NCI-H2107 treated with DMSO at 0.1 percent for 48 hours (cell line): Measurements from ENCODE around the gene PSAP.
A peak's percentile ranks its signal among the peaks of the same experiment; 100 is the strongest.

Experiments
- DNase-seq: peaks from one replicate; lab custom pipeline; 2025; ENCODE audit not compliant: unreplicated experiment; lab: John Stamatoyannopoulos, UW

The PSAP gene

DNA sequence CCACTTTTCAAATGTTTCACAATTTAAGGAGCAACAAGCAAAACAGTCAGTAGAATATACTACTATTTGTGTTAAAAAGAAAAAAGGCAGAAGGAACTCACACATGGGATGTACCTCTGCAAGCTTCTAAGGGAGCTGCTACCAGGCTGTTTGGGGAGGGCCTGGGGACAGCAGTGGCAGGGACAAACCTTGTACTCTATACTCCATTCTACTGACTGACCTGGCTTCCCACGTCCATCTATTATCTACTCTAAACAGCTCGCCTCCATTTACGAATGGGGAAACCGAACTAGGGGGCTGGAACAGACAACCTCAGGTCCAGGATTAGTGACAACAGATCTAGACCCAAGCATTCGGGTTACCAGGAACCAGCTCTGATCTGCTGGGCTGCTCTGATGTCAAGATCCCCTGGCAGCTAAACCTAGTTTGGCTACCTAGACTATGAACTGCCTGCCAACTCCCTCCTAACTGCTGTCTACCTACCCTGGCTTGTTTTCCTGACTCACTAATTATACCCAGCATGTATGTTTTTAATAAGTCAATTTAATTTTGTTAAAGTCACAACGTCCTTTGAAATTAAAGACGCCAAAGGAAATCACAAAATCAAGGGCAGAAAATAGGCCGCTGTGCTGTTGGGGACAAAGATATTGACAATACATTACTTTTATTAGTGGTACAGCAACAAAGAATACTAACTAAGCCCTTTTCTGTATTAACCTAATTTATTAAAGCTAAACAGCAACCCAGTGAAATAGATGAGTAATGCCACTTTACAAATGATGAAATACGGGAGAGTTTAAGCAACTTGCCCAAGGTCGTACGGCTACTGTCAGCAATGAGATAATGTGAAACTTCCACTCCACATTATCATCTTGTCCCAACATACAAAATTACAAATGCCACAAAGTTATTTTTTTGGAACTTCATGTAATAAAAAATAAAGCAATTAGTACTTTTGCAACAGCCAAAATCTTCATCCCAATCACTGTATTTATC lies 5.3 kb downstream of the PSAP start:
- DNase-seq = no peak

DNA sequence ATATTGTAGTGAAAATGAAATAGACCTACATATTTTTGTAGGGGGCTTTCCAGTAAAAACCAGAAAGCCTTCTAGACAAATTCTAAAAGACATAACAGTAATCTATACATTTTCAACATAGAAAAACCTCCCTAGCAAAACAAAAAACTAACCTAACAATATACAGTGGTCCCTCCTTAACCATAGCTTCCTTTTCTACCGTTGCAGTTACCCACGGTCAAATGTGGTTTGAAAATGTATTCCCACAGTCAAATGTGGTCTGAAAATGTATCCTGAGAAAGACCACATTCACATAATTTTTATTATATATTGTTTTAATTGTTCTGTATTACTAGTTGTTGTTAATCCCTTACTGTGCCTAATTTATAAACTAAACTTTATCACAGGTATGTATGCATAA lies 6.4 kb downstream of the PSAP start:
- DNase-seq = no peak

DNA sequence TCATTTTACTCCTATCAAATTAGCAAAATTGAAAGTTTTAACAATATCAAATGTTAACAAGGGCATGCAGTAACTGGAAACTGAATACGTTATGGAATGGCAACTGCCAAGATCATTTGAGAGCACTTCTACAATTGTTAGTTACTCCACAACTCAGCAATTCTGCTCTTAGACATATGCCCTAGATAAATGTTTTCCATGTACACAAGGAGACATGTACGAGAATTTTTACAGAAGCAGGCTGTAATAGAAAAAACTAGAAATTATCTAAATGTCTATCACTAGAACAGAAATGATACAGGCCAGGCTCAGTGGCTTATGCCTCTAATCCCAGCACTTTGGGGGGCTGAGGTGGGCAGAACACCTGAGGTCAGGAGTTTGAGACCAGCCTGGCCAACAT lies 7.0 kb downstream of the PSAP start:
- no peak for DNase-seq

DNA sequence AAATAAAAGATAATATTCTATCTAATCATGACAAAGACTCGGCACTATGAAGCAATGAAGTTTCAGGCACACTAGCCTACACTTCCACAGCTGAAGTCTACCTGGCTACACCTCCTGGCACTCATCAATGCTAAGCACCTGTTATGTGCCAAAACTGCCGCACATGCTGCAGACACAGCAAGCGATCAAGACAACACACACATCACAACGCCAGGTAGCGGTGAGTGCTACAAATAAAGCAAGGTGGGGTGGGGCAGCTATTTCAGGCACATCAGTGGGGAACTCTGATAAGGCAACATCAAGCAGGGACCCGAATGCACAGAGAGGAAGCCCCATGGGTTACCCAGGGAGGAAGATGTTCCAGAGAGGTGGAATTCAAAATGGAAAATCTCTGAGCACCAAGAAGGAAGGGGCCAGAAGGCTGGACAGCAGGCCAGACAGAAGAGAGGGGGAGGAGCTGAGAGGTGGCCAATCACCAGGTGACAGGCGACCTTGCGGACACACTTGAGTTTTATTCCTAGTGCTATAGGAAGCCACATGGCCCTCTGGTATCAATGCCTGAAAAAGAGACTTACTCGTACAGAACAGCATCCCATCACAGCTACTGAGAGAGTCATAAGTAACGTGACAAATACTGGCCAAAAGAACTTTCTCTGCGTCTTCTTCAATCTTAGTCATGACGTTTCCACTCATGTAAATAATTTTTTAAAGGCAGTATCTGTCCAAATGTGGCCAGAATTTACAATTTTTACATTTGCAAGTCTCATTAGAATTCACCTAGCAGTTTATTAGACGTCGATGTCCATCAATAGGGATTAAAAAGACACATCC lies 8.0 kb downstream of the PSAP start:
- DNase-seq = no peak

DNA sequence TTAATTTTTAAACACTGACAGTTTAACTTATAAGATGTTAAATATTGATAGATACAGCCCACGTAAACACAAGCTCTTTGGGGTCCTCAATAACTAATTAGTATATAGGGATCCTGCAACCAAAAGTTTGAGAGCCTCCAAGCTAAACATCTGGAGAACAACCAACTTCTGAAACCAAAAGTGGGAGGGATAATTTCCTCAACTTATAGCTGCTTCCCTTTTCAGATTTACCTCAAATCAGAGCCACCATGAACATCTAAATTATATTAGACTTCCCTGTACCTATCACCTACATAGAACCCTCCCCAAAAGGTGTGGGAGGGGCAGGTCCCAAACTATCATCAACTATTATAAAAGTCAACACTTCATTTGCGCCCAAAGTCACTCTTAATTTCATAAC lies 8.6 kb downstream of the PSAP start:
- no peak for DNase-seq

DNA sequence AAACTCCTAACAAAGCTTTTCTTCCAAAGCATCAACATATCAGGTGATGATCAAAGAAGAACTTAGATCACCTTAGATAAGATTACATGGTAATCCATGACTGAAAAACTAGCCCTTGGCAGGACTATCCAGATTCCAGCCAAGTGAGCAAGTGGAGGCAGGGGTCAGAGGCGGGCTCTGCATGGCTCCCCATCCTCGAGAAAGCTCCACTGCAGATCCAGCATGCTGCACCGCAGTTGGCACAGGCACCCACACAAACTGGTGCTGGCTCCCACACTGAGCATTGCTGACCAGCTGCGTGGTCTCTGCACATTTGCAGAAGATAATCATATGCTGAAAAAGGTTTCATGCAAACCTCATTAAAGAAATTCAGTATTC lies 10.1 kb downstream of the PSAP start:
- DNase-seq = no peak

DNA sequence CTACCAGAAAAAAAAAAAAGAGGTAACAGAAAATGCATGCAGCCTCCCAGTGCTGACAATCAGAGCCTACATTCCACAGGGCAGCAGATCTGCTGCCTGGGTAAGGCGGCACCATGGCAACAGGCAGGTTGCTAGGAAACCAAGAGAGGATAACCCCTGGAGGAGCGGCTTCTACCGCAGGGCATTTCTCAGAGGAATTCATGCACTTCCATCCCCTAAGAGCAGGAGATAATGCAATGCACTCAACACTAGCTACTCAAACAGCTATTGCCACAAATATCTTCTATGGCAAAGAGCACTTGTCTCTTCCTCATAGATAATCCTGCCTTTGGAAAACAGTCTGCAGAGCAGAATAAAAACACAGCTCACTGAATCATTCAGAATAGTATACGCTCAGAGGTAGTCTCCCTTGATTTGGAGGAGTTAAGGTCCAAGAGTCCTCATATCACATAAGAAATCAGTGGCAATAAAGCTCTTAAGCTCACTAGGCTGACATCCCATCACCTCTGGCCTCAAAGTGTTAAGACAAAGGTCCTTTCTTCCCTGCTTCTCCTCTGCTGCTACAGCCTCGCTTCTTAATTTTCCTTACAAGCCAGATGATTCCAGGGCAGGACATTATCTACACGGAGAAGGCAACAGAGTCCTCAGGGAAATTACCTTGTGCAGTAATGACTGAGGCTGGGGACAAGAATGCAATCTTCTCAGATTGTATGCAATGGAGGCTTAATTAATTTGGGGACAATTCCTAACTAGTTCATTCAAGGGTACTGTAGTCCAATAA lies 10.7 kb downstream of the PSAP start:
- DNase-seq = peak; percentile 62

DNA sequence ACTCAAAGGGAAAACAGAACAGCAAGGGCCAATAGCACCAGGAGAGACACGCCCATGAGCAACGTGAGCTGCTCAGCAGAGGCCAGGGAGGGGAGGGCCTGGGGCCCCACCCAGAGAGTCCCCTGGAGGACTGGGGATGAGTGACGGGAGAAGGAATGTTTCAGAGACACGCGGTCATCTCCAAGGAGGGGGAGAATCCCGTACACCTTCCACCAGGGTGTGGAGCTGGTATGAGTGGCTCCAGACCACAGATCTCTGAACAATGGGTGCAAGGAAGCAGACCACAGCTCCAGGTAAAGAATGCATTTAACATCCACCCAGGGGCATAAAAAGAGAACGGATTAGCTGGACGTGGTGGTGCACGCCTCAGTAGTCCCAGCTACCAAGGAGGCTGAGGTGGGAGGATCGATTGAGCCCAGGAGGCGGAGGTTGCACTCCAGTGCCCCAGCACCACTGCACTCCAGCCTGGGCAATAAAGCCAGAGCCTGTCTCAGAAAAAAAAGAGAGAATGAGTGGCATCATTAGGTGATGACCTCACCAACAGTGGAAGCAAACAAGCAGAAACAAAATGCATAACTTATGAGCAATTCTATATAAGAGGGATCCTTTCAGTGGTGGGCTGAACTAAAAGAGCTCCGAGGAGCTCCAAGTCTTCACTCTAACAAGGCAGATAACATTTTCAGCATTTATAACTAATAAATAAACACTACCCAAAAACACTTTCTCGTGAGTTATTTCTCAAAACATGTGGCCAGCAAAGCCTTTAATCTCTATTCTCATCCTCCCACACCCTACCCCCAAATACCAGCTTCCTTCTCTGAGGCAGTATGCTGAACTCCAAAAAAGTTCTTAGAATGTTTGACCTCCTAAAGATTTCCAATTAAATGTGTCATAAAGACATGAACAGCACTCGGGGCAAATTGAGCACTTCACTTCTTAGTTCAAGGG lies 12.5 kb downstream of the PSAP start:
- DNase-seq = no peak

DNA sequence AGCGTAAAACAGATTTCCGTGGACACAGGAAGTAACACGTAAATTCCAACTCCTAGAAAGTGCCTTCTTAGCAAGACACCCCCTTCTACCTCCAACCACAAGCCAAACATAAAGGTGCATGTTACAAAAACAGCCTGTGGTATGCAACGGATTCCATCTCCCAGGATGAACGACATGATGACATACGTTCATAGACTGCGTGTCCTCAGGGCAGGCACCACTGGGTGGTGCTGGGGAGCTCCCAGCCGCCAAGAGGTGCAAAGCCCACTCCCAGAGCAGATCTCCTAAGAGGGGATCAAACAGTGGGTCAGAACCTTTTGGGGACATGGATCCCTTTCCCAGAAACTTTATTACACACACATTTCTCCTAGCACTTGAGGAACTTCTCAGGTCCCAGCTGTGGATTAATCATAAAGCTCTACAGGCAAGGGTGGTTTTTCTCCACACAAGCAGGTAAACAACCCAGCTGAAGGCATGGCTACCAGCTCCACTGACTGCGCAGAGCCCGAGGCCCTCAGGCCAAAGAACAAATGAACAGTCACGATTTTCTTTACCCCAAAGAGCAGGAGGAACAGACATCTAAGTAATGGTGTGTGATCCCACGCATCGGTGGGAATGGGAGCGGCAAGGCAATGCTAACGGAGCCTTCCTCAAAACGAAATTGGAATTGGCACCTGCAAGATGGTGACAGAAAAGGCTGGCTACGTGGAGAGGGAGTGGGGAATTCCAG lies 13.8 kb downstream of the PSAP start:
- DNase-seq = no peak

DNA sequence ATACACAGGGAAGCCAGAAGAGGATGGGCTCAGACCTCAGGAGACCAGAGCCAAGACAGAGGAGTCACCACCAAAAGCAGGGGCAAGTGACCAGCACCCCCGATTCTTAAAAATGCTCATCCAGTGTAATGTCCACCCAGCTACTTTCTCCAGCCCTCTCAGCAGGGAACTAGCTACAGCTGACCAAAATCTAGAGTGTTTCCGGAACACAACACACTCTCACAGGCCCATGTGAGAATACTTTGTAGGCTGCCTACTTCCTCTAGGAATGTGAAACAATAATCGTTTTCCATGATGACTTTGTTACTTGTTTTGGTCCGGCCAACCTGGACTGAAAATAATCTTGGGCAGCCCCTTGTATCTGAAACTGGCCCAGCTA lies 14.5 kb downstream of the PSAP start:
- no peak for DNase-seq

DNA sequence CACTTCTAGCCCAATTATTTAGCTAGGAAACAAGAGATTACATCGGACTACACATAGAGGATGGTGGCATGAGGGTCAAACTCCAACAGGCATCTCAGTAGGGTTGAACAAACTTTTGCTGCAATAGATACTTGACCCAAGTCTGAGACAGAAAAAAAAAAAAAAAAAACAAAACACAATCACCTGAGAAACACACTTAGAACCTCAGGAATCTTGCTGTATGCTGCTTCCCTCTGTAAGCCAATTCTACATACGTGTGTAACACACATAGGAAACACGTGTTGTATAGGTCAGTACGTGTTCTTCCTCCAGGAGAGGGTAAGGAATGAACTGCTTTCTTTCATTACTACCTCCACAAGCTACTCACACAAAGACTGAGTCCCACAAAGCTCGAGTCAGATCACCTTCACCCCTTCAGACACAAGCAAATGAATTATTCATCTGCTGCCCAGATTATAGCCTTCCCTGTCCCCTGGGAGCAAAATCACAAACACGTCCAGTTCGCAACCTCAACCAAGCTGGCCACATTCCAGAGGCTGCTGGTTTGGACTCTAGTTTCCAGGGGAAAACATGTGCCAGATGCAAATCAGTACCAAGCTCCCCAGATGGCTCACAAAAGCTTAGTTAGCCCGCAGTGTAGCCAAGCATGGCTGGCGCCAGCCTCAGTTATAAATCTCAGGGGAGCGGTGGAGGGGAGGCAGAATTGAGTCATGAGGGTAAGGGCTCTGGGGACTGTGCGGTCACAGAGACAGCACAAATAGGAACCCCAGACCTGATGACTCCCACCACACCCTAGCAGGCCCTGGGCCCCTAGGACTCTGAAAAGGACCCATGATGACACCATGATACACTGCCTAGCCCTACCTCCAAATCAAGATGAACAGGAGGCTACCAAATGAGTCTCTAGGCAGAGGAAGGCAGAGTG lies 15.1 kb downstream of the PSAP start:
- DNase-seq = peak; percentile 67

DNA sequence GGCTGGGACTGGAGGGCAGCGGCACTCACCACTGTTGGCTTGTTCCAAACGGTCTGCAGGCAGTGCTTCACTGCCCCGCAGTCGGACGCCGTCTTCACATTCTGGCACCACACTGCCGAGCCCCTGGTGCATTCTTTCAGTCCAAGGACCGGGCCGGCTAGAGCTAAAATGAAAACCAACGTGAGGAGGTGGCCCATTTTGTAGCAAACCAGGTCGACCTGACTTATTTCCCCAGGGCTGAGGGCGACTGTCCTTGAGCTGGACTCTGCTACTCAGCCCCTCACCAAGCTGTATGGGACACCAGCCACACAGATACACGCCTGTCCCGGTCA lies 16.7 kb downstream of the PSAP start:
- no peak for DNase-seq

DNA sequence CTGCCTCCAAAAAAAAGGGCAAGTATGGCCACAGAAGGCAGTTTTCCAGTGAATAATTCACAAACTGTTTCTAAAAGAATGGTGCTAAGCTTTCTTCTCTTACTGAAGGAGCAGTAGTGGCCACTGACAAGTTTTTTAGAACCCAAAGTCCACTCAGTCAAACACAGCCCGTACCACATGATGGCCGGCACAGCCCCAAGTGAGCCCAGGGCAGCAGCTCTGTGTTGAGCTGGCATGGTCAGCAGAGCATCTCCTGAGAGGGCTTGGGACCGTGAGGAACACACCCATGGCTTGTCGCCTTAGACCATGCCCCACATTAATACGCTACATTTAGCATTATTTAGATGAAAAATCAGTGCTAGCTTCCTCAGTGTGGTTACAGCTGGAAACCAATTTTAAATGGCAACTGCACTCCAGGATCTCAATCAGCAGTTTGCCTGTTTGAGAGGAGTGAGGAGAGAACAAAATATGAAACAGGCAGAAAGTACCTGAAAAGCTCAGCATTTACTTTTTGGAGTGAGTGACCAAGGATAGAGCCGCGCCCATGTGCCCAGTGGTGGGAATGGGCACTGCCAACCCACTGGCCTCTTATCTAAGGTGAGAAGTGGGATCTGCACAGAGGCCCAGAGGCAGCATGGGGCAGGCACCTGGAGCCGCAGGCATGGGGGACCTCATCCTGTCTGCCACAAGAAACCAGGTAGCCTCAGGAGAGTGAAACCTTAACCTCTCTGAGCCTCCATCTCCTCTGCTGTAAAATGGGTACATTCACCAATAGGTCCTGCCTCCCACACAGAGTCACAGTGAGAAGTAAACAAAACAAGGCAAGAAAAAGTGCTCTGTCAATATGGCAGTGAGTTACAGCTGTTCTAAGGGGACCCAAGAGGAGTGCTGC lies 17.4 kb downstream of the PSAP start:
- DNase-seq = no peak

DNA sequence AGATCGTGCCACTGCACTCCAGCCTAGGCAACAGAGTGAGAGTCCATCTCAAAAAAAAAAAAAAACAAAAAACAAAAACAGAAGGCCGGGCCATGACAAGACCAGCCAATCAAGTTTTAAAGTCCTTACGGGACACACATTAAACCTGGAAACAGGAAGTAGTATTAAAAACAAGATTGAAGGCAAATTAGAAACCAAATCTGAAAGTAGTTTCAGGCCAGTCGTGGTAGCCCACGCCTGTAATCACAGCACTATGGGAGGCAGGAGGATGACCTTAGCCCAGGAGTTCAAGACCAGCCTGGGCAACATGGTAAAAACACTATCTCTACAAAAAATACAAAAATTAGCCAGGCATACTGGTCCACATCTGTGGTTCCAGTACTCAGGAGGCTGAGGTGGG lies 18.1 kb downstream of the PSAP start:
- no peak for DNase-seq

DNA sequence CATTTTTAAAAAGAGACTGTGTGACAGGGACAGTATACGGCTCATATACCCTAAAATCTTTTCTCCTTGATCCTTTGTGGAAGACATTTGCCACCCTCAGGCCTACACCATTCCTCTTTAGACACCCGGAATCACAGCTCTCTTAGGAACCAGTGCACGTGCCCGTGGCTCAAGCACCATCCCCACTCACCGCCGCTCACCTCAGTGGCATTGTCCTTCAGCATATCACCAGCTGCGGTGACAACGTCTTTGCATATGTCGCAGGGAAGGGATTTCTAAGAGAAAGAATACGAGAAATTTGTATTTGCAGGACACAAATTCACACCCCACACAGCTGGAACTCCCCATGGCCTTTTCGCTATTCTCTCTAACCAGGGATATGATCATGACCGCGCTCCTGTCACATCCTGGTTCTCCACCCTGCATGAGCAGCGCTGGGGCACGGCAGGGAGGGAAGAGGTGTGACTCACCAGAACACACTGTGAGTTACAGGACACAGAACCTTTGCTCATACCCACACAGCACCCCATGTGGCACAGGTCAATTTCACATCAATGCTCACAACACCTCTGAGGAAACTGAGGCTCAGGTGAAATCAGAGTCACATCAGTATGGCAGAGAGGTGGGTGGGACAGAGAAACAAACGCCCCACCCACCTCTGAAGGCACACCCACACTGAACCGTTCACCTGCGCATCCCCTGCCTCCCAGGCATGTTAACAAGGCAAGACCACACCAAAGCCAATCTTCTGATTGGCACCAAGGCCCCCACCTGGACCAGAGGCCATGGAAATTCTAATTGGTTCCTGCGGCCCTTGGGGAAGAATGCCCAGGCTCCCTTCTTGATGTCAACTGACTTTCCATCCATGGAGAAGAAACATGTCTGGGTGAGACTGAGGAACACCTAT lies 19.2 kb downstream of the PSAP start:
- DNase-seq = no peak

DNA sequence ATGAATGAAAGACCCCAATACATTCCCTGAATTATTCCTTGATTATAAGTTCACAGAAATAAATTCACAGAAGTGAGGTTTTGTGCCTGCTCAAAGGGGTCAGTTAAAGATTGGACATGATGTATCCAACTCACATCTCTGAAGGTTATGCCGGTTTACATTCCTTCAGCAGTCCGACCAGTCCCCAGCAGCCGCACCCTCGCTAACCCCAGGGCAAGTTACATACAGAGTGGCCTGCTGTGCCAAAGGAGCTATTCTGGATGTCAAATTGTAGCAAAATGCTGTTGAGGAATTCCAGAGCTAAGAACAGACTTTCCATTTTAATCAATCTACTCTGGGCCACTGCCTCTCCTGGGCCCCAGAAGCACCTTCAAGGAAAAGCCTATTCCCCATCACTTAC lies 20.3 kb downstream of the PSAP start:
- DNase-seq = no peak

DNA sequence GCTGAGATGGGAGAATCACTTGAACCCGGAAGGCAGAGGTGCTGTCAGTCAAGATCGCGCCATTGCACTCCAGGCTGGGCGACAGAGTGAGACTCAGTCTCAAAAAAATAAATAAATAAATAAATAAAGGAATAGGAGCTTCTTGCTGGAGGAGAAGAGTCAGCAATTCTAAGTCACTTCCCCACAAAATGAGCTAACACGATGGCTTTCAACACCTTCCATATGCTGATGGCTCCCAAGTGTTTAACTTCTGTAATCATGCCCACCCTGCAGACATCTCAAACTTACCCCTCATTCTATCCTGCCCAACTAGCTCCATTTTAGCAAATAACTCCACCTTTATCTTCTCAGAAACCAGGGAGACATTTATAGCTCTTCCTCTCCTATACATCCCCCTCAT lies 21.2 kb downstream of the PSAP start:
- no peak for DNase-seq
